GM13976 (cell line): ENCODE results near the gene GHR.

ENCODE experiments used
- DNase-seq: peaks from one replicate; pipeline ENCODE4 v3.0.0; 2012; ENCODE audit warnings: low spot score
- in situ Hi-C: fragments of 300-500 bp; cut with MboI; formaldehyde crosslinking; loops from one replicate; pipeline ENCODE4 v1.12.0; 2022; ENCODE audit warnings: low sequenced_read_pairs, mixed read lengths, inconsistent platforms; ENCODE audit not compliant: unreplicated experiment
- TF ChIP-seq, protein P1 (sequence below): IDR thresholded peaks from 2 replicates; pipeline ENCODE4 v1.5.1; 2012; ENCODE audit warnings: borderline replicate concordance, mild to moderate bottlenecking; ENCODE audit not compliant: insufficient read depth; ENCODE audit errors: extremely low read depth, missing control alignments, control extremely low read depth

GHR gene

DNA sequence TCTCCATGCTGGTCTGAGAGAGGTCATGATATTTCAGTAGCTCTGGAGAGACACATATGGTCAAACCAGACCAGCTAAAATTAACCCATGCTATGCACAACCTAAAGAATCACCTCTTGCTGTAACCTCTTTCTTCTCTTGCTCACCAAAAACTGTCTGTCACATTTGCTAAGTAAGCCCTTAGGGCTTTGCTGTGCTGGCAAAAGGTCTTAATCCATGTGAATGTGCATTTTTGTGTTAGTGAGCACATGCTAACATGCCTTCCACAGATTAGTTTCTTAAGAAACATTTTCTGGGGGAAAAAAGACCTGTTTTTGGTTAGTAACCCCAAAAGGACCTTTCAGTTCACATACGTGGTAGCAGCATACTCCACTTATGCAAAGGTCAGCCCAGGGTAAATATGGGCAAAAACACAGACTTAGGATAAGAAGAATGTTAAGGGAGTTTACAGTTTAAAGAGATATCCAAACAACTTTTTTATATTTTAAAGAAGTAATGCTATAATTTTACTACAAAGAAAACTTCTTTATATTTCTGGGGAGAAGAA, 209.2 kb downstream of the GHR start:
- in situ Hi-C loops, result no loop called here
- peak; percentile 32 for DNase-seq
- TF ChIP-seq, protein P1, sequence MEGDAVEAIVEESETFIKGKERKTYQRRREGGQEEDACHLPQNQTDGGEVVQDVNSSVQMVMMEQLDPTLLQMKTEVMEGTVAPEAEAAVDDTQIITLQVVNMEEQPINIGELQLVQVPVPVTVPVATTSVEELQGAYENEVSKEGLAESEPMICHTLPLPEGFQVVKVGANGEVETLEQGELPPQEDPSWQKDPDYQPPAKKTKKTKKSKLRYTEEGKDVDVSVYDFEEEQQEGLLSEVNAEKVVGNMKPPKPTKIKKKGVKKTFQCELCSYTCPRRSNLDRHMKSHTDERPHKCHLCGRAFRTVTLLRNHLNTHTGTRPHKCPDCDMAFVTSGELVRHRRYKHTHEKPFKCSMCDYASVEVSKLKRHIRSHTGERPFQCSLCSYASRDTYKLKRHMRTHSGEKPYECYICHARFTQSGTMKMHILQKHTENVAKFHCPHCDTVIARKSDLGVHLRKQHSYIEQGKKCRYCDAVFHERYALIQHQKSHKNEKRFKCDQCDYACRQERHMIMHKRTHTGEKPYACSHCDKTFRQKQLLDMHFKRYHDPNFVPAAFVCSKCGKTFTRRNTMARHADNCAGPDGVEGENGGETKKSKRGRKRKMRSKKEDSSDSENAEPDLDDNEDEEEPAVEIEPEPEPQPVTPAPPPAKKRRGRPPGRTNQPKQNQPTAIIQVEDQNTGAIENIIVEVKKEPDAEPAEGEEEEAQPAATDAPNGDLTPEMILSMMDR, result no peak

DNA sequence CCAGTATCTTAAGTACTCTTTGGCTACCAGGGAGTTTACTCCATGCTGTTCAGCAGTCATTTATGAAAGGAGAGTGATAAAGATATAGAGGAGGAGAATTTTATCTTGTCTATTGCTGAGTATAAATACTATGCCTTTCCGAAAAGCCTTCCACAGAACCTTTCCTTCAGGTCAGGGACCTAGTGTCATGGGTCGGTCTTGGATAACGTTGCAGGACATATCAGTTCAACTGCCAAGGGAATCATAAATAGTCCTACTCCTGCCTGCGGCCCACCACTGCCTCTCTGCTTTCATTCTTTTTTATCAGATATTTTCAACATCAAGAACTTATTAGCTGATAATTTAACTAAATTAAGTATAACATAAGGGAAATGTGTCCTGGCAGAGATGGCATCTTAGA, 211.3 kb downstream of the GHR start:
- in situ Hi-C loops, result no loop called here
- DNase-seq, result no peak
- TF ChIP-seq, protein P1, result no peak

DNA sequence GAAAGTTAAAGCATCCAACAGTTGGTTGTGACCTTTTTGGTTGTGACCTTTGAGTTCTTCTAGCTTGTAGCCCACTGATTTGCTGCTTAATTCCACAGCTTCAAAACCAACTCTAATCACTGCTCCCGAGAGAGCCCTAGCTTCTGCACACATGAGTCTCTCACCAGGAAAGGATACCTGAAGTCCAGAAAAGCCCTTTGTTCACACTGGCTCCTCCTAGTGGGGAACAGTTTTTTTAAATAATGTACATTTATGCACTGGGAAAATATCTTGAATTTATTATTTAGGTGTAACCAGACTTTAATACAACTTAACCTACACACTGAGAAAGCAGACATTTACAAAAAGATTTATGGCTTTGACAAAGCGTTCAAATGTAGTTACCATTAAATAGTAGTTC, 213.2 kb downstream of the GHR start:
- DNase-seq, result peak; percentile 21
- in situ Hi-C loops, result no loop called here

DNA sequence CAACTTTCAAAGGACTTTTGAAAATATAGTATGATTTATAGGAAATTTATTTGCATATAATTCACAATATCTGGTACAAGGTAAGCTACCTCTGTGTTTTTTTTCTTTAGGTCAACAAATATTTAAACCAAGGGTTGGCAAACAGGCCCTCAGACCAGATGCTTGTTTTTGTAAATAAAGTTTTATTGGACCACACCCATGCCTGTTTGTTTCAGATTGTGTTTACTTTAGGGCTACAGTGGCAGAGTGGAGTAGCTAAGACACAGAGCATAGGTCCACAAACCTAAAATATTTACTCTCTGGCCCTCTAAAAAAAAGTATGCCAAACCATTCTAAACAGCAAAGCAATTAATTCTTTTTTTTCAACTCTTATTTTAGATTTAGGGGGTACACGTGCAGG, 213.7 kb downstream of the GHR start:
- TF ChIP-seq, protein P1, result no peak
- DNase-seq, result no peak
- in situ Hi-C loops, result no loop called here

More for the DNA sequence above, 213.2 kb downstream of the GHR start:
- TF ChIP-seq, protein P1, result no peak

DNA sequence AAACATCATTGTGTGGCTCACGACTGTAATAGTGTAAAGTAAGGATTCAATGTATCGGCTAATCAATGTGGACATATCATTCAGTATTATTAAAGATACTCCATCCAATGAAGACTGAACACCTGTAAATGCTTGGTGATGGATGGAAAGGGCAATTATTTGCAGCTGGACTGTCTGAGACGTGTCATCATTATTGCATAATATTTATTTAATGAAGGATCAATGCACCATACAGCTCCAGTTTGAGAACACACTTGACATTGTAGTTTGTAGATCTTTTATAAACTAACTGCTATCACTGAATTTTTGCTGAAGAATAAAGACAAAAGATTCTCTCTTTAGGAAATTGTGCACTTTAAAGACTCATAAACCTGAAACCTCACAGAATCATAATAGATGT, 215.7 kb downstream of the GHR start:
- in situ Hi-C loops, result no loop called here
- TF ChIP-seq, protein P1, result no peak

GRCh38 chr5:42640835-42641234, 217.6 kb downstream of the GHR start:
- in situ Hi-C loops, result no loop called here
- DNase-seq, result no peak
- TF ChIP-seq, protein P1, result no peak

More for the DNA sequence above, 215.7 kb downstream of the GHR start:
- no peak for DNase-seq

DNA sequence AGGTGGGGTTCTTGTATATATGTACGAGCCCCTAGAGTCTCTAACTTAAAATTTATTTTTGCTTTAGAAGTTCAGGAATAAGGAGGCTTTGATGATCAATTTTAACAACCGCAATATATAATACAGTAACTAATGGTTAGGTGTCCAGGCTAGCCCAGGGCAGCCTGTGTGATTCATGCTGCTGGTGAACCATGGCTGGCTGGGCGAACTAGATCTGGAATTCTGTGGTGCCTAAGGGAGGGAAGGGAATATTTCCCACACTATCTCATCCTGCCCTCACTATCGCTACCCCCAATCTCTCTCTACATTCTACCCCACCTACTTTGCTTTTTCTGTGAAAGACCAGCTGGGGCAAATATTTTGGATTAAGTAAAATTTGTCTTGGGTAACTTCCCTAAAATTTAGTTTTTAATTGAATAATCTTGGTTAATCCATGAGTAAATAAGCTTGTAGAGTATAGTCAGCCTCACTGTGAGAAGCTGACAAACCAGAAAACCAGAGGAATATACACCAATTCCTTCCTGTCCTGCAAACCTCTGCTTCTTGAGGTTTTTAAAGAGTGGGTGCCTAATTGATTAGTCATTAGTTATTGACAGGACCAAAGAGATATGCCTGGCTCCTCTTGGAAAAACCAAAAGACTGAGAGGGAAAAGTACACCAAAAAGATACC, 218.2 kb downstream of the GHR start:
- in situ Hi-C loops, result no loop called here
- TF ChIP-seq, protein P1, result no peak
- no peak for DNase-seq
